HG02943 (cell line): ENCODE results near the gene RAPGEF4.

Experiments
- ATAC-seq: cut with Tn5 transposase; IDR thresholded peaks from one replicate; pipeline ENCODE4 v1.9.1; 2021; ENCODE audit warnings: mild to moderate bottlenecking, low read depth, moderate library complexity; ENCODE audit not compliant: unreplicated experiment

Gene RAPGEF4

DNA sequence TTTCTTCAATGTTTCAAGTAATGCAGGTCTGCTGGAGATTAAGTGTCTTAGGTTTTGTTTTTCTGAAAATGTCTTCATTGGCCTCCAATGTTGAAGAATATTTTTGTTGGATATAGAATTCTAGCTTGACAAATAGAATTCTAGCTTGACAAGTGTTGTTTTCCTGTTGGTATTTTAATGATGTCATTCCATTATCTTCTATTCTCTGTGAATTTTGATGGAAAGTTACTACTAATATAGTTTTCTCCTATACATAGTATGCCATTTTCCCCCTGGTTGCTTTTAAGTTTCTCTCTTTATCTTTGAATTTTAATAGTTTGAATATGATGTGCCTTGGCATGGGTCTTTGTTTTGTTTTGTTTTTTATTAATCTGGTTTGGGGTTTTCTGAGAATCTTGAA, 119.9 kb downstream of the RAPGEF4 start:
- ATAC-seq = no peak

- no peak for ATAC-seq
Observed at GRCh38 chr2:172856606-172857005, 121.0 kb downstream of the RAPGEF4 start.

DNA sequence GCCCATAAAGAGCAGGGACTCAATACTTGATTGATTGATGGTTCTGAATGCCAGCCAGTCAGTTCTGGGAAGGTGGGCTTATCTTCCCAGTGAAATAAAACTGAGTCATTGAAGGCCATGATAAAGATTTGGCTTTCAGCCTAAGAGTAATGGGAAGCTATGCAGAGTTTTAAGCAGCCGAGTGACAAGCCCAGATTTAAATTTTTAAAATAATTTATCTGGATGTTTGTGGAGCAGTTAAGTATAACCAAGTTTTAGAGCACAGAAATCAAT, 122.8 kb downstream of the RAPGEF4 start:
- ATAC-seq = no peak

- no peak for ATAC-seq
Observed at GRCh38 chr2:172859581-172860335, 124.1 kb downstream of the RAPGEF4 start.

- no peak for ATAC-seq
Observed at GRCh38 chr2:172860336-172860707, 124.7 kb downstream of the RAPGEF4 start.

GRCh38 chr2:172861098-172861497, 125.5 kb downstream of the RAPGEF4 start:
- ATAC-seq = no peak

GRCh38 chr2:172861656-172862476, 126.2 kb downstream of the RAPGEF4 start:
- ATAC-seq = no peak

- no peak for ATAC-seq
Observed at GRCh38 chr2:172863341-172863740, 127.7 kb downstream of the RAPGEF4 start.

DNA sequence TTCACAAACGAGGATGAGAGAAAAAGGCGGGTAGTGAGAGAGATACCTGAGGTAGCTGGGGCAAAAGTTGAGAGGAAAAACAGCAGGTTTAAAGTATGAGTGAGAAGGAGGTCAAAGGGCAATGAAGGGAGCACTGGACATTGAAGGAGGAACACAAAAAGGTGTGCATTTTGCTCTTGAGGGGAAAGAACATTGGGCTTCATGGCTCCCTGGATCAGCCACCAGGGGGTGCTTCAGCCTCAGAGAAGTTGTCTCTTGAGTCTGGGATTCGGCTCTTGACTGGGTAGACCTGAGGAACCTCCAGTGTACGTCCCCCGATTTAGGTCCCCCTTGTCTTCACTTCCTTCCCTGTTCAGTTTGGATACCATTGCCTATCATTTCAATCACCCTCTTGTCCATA, 128.5 kb downstream of the RAPGEF4 start:
- ATAC-seq = no peak

DNA sequence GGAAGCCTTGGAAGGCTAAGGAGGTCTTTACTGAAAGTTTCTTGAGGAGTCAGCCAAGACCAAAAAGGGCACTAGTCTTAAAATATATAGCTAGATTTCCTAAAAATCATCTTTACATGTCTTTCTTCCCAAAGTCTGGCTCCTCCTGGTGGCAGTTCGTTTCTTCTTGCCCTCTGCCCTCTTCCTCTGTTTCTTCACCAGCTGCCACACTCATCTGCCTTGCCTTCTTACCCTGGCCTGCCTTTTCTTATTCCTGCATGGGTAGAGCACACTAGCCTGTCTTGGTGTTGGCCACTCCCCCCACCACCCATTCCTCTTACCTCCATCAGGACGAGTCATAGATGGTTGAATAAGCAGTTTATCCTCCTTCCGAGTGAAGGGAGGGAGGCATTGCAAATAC, 129.8 kb downstream of the RAPGEF4 start:
- no peak for ATAC-seq

- ATAC-seq = no peak
Observed at GRCh38 chr2:172869861-172870260, 134.2 kb downstream of the RAPGEF4 start.

DNA sequence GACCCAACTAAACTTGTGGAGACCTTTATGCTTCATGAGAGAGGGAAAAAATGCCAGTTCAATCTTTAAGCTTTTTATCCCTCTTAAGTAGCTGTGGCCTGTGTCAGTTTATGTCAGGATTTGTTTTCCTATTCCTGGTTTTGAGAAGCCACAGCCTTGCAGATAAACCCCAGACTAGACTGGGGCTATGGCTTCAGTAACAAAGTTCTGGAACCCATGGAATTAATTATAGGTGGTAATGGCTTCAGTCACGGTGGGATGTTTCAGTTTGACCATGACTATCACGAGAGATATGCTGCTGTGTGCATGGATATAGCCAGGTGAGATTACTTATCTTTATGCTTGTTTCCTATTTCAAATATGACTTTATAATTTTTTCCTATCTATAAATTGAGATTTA, 134.8 kb downstream of the RAPGEF4 start:
- no peak for ATAC-seq

GRCh38 chr2:172877826-172878225, 142.2 kb downstream of the RAPGEF4 start:
- no peak for ATAC-seq

DNA sequence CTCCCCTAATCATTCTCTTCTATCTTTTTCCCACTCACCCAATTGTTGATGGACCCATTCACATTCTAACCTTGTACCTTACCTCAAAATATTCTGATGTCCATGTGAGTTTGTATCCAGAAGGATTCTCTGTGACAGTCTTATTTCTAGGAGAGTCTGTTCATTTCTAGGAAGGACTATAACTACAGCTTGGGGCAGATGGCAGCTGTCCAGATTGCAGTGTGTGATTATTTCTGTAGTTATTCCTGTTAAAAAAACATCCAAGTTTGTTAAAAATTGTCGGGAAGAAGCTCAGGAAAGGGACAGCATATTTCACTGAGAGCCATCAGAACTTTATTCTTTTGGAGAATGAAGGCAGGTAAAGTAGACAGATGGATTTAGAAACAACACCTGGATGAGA, 142.6 kb downstream of the RAPGEF4 start:
- no peak for ATAC-seq

GRCh38 chr2:172884336-172884735, 148.7 kb downstream of the RAPGEF4 start:
- no peak for ATAC-seq

- ATAC-seq = no peak
Observed at GRCh38 chr2:172885996-172886395, 150.4 kb downstream of the RAPGEF4 start.

DNA sequence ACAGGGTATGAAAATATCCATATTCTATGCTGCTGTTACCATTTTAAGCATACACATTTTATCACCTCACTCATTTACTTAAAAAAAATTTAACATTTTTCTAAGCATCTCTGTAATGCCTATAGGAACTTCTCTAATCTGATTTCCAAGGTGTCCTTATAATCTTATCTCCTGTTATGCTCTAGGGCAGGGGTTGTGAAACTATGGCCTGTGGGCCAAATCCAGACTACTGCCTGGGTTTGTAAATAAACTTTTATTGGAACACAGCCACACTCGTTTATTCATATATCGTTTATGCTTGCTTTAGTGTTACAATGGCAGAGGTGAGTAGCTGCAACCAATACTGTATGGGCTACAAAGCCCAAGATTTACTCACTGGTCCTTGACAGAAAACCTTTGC, 151.6 kb downstream of the RAPGEF4 start:
- no peak for ATAC-seq

DNA sequence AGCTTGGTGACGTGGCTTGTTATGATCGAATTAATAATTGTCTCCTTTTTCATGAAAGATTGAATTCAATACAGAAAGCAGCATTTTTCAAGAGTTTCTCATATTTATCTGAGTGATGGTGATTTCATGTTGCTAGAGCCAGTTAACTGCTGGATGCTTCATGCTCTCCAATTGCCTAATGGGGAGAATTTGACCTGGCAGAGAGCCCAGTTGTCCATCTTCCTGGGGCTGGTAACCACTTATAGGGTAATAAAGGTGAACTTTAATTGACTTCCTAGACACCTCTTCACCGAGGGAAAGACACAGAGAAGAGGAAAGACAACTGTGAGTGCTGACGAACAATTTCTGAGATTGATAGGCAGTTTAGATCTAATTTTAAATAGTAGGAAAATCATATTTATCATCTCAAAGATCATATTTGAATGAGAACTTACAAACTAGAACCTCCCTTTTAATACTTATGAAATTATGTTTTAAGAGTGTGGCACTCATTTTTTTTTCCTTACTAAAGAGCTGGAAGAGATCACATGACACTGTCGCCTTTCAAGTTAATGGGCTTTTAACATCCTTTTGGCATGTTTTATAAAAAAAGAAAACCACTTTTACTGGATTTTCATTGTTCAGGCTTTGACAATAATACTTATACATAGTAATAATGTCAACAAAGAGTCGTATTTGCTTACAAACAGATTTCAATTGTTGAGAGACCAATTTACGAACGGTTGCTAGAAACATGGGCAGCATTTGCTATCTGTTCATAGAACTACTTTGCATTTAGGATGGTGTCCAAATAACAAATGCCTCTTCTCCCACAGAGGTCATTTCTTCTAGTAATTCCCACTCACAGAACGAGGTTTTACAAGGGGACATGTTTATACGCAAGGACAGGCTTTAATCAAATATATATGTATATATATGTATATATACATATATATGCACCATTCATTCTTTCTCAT, 153.3 kb downstream of the RAPGEF4 start:
- ATAC-seq = no peak

GRCh38 chr2:172889768-172890430, 154.3 kb downstream of the RAPGEF4 start:
- no peak for ATAC-seq

GRCh38 chr2:172893111-172893510, 157.5 kb downstream of the RAPGEF4 start:
- no peak for ATAC-seq

DNA sequence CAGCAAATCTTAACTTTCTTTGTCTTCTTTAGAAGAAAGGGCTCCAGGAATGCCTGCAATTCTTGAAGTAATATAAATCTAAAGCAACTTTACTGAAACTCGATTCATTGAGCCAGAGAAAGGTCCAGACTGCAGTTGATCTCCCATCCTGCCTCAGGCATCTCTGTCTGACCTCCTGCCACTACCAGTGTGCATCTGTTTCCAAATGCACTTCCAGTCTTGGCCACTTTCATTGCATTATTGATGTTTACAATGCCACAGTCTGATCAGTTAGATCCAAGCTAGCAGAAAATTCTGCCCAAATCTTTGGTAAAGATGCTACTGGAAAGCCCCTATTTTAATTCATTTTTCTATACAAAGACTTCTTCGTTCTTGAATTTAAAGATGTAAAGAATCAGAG, 158.0 kb downstream of the RAPGEF4 start:
- ATAC-seq = no peak
